ENCODE results near the gene GINS1.

The GINS1 gene

DNA sequence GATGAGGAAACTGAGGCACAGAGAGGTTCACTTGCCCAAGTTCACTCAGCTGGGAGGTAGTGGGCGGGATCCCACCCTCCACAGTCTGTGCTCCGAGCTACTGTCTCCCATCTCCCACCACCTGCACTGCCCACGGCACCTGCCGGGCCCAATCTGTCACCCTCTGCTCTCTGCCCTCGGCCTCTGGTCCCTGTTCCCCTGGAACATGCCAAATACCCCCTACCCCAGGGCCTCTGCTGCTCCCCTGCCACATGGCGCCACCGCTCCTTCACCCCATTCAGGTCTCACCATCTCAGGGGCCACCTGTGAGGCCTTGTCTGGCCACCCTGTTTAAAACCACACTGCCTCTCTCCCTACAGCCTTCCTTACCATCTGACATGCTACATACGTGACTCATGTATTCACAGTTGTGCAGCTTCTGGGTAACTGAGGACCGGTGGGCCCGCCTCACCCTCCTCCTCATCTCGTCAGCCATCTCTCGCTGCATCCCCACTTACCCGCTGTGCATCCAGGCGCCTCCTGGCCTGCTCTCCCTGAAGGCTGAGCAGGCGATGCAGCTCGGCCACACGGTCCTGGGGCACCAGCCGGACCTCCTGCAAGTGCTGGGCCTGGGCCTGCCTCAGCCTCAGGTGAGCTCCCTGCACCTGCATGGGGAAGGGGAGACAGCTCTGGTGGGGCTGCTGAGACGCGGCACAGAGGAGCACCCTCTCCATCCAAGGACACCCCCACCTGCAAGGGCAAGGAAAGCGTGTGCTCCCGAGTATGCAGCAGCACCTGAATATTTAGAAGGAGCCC, 50.6 kb downstream of the GINS1 start:
- Histone ChIP-seq H3K4me3 (ENCODE audit: low read length) (no peak overlapping the region), H3K9ac (ENCODE audit: low read length) (no peak overlapping the region), H3K9me2 (replicated peaks; ENCODE audit: insufficient read depth, low read length) (no peaks in the 10 kb centered on the region), H3K4me2 (ENCODE audit: low read depth, low read length) (no peak overlapping the region), H2AFZ (ENCODE audit: low read length) (no peak overlapping the region), H3K27ac (ENCODE audit: low read length) (no peak overlapping the region), H3K4me1 (ENCODE audit: low read length) (no peaks in the 10 kb centered on the region), H3F3A (ENCODE audit: insufficient read depth, low read length) (no peaks in the 10 kb centered on the region), H3K36me3 (replicated peaks; ENCODE audit: insufficient read depth, low read length) (no peaks in the 10 kb centered on the region), H3K79me2 (ENCODE audit: low read length) (no peaks in the 10 kb centered on the region), H3K27me3 (replicated peaks; ENCODE audit: insufficient read depth, low read length) (no peaks in the 10 kb centered on the region), H4K20me1 (ENCODE audit: insufficient read depth, low read length) (no peaks in the 10 kb centered on the region), H3K9me3 (replicated peaks; ENCODE audit: insufficient read depth, low read length) (no peaks in the 10 kb centered on the region)
- TF ChIP-seq EZH2phosphoT487 (IDR thresholded peaks at IDR 0.05; ENCODE audit: low read length) (no peak), CTCF (IDR thresholded peaks at IDR 0.05; ENCODE audit: low read length) (no peak), EZH2 (optimal IDR thresholded peaks at IDR 0.05; ENCODE audit: low read depth, low read length) (no peak)
- no peak for DNase-seq

DNA sequence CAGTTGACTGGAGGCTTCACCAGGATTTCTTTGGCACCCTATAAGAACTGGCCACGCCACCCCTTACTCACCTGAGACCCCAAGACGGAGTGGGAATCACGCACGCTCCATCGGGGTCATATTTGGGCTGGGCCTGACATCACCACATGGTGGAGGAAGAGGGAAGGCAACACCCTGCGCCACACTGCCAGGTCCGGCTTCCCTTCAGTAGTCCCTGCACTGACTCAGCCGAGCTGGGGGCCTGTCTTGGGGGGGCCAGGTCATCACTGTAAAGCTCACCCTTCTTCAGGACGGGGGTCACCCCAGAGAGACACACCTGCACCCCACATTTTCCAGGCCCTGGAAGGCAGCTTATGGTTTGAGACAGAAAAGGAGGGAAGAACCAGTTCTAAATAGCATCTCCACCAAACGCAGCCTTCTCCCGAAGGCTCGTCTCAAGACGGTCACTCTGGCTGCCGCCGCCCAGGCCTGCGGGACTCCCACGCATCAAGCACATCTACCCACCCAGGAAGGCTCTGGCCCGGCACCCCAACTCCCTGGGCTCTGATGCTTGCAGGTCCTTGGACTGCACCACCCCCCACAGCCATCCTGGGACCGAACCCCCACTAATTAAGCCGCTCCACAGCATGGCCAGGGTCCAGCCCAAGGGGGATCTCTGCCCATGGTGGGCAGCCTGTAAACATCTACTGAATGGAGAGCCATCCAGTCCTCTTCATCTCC, 51.8 kb downstream of the GINS1 start:
- no peak for DNase-seq
- Histone ChIP-seq H3K27me3 (replicated peaks; ENCODE audit: insufficient read depth, low read length) (no peaks in the 10 kb centered on the region), H3F3A (ENCODE audit: insufficient read depth, low read length) (no peaks in the 10 kb centered on the region), H3K79me2 (ENCODE audit: low read length) (no peaks in the 10 kb centered on the region), H3K36me3 (replicated peaks; ENCODE audit: insufficient read depth, low read length) (no peaks in the 10 kb centered on the region), H3K4me2 (ENCODE audit: low read depth, low read length) (no peak overlapping the region), H3K27ac (ENCODE audit: low read length) (no peak overlapping the region), H4K20me1 (ENCODE audit: insufficient read depth, low read length) (no peaks in the 10 kb centered on the region), H3K9ac (ENCODE audit: low read length) (no peak overlapping the region), H2AFZ (ENCODE audit: low read length) (no peak overlapping the region), H3K4me1 (ENCODE audit: low read length) (no peaks in the 10 kb centered on the region), H3K4me3 (ENCODE audit: low read length) (no peak overlapping the region), H3K9me3 (replicated peaks; ENCODE audit: insufficient read depth, low read length) (no peaks in the 10 kb centered on the region), H3K9me2 (replicated peaks; ENCODE audit: insufficient read depth, low read length) (no peaks in the 10 kb centered on the region)
- TF ChIP-seq EZH2phosphoT487 (IDR thresholded peaks at IDR 0.05; ENCODE audit: low read length) (no peak), CTCF (IDR thresholded peaks at IDR 0.05; ENCODE audit: low read length) (no peak), EZH2 (optimal IDR thresholded peaks at IDR 0.05; ENCODE audit: low read depth, low read length) (no peak)

- no peaks in the 10 kb centered on the region for H3K79me2 ChIP-seq (ENCODE audit: low read length)
- no peaks in the 10 kb centered on the region for H3K9me2 ChIP-seq (replicated peaks; ENCODE audit: insufficient read depth, low read length)
- no peak overlapping the region for H3K4me2 ChIP-seq (ENCODE audit: low read depth, low read length)
- H3K27ac ChIP-seq (ENCODE audit: low read length): no peak overlapping the region
- H3K36me3 ChIP-seq (replicated peaks; ENCODE audit: insufficient read depth, low read length): no peaks in the 10 kb centered on the region
- DNase-seq: no peak
- no peaks in the 10 kb centered on the region for H4K20me1 ChIP-seq (ENCODE audit: insufficient read depth, low read length)
- no peaks in the 10 kb centered on the region for H3F3A ChIP-seq (ENCODE audit: insufficient read depth, low read length)
- no peak overlapping the region for H3K4me3 ChIP-seq (ENCODE audit: low read length)
- no peak overlapping the region for H2AFZ ChIP-seq (ENCODE audit: low read length)
- no peaks in the 10 kb centered on the region for H3K27me3 ChIP-seq (replicated peaks; ENCODE audit: insufficient read depth, low read length)
- H3K9ac ChIP-seq (ENCODE audit: low read length): no peak overlapping the region
- no peaks in the 10 kb centered on the region for H3K9me3 ChIP-seq (replicated peaks; ENCODE audit: insufficient read depth, low read length)
- H3K4me1 ChIP-seq (ENCODE audit: low read length): no peaks in the 10 kb centered on the region
- no peak for TF ChIP-seq EZH2phosphoT487 (IDR thresholded peaks at IDR 0.05; ENCODE audit: low read length)
- TF ChIP-seq EZH2 (optimal IDR thresholded peaks at IDR 0.05; ENCODE audit: low read depth, low read length): no peak
- no peak for TF ChIP-seq CTCF (IDR thresholded peaks at IDR 0.05; ENCODE audit: low read length)
These were observed 52.6 kb downstream of the GINS1 start for GRCh38 chr20:25459916-25460535.
